HEK293 (cell line): ENCODE data around the gene FGD6.

Experiments
- GLI4 ChIP-seq: fragments of 450-650 bp; formaldehyde crosslinking; IDR thresholded peaks from 2 replicates; pipeline ENCODE4 v1.5.1; 2016; ENCODE audit warnings: missing biosample characterization, missing genetic modification characterization
- HOXA7 ChIP-seq: sonication (generic); formaldehyde crosslinking; IDR thresholded peaks from 2 replicates; pipeline ENCODE4 v1.8.1; 2022; ENCODE audit warnings: missing genetic modification reagents, borderline replicate concordance
- HOXD13 ChIP-seq: sonication (generic); formaldehyde crosslinking; IDR thresholded peaks from 2 replicates; pipeline ENCODE4 v1.8.0; 2022; ENCODE audit warnings: missing genetic modification reagents, borderline replicate concordance
- IKZF3 ChIP-seq: fragments of 450-650 bp; IDR thresholded peaks from 2 replicates; pipeline ENCODE4 v1.5.0; 2018; ENCODE audit warnings: missing biosample characterization, mild to moderate bottlenecking, missing genetic modification characterization, moderate library complexity
- SP7 ChIP-seq: fragments of 450-650 bp; formaldehyde crosslinking; IDR thresholded peaks from 2 replicates; pipeline ENCODE4 v1.5.1; 2016; ENCODE audit warnings: missing biosample characterization, missing genetic modification characterization
- WT1 ChIP-seq: fragments of 450-650 bp; formaldehyde crosslinking; IDR thresholded peaks from 2 replicates; pipeline ENCODE4 v1.5.1; 2016; ENCODE audit warnings: missing biosample characterization, missing genetic modification characterization
- YY2 ChIP-seq: fragments of 450-650 bp; formaldehyde crosslinking; IDR thresholded peaks from 2 replicates; pipeline ENCODE4 v1.5.1; 2016; ENCODE audit warnings: missing biosample characterization, missing genetic modification characterization
- ZFHX2 ChIP-seq: fragments of 450-650 bp; formaldehyde crosslinking; conservative IDR thresholded peaks from 2 replicates; pipeline ENCODE4 v1.5.1; 2016; ENCODE audit warnings: missing biosample characterization, missing genetic modification characterization
- ZFP37 ChIP-seq: fragments of 450-650 bp; formaldehyde crosslinking; IDR thresholded peaks from 2 replicates; pipeline ENCODE4 v1.5.1; 2016; ENCODE audit warnings: missing biosample characterization, missing genetic modification characterization
- ZNF184 ChIP-seq: fragments of 450-650 bp; IDR thresholded peaks from 2 replicates; pipeline ENCODE4 v1.5.1; 2018; ENCODE audit warnings: missing biosample characterization, mild to moderate bottlenecking, missing genetic modification characterization
- ZNF23 ChIP-seq: fragments of 450-650 bp; formaldehyde crosslinking; IDR thresholded peaks from 2 replicates; pipeline ENCODE4 v1.5.1; 2016; ENCODE audit warnings: missing biosample characterization, missing genetic modification characterization, borderline replicate concordance
- ZNF37A ChIP-seq: fragments of 450-650 bp; IDR thresholded peaks from 2 replicates; pipeline ENCODE4 v1.5.1; 2018; ENCODE audit warnings: missing biosample characterization, missing genetic modification characterization
- ZNF473 ChIP-seq: fragments of 450-650 bp; formaldehyde crosslinking; IDR thresholded peaks from 2 replicates; pipeline ENCODE4 v1.5.1; 2017; ENCODE audit warnings: missing biosample characterization, missing genetic modification characterization
- ZNF48 ChIP-seq: fragments of 450-650 bp; formaldehyde crosslinking; IDR thresholded peaks from 2 replicates; pipeline ENCODE4 v1.5.1; 2016; ENCODE audit warnings: missing biosample characterization, missing genetic modification characterization
- ZNF510 ChIP-seq: fragments of 450-650 bp; formaldehyde crosslinking; IDR thresholded peaks from 2 replicates; pipeline ENCODE4 v1.5.1; 2018; ENCODE audit warnings: mild to moderate bottlenecking, missing genetic modification characterization, missing biosample characterization; ENCODE audit not compliant: insufficient replicate concordance
- ZNF560 ChIP-seq: fragments of 450-650 bp; formaldehyde crosslinking; IDR thresholded peaks from 2 replicates; pipeline ENCODE4 v1.5.1; 2017; ENCODE audit warnings: missing biosample characterization, missing genetic modification characterization, borderline replicate concordance
- ZNF629 ChIP-seq: fragments of 450-650 bp; formaldehyde crosslinking; IDR thresholded peaks from 2 replicates; pipeline ENCODE4 v1.5.1; 2017; ENCODE audit warnings: missing biosample characterization, missing genetic modification characterization
- ZNF830 ChIP-seq: fragments of 450-650 bp; IDR thresholded peaks from 2 replicates; pipeline ENCODE4 v1.5.0; 2018; ENCODE audit warnings: missing biosample characterization, missing genetic modification characterization, low read depth, mild to moderate bottlenecking, moderate library complexity
- TF ChIP-seq, protein P1 (sequence below): fragments of 450-650 bp; formaldehyde crosslinking; IDR thresholded peaks from 2 replicates; pipeline ENCODE4 v1.5.1; 2017; ENCODE audit warnings: missing biosample characterization, missing genetic modification characterization
- TF ChIP-seq, protein P2 (sequence below): fragments of 450-650 bp; formaldehyde crosslinking; IDR thresholded peaks from 2 replicates; pipeline ENCODE4 v1.5.1; 2016; ENCODE audit warnings: missing biosample characterization, missing genetic modification characterization
- TF ChIP-seq, protein P3 (sequence below): fragments of 450-650 bp; formaldehyde crosslinking; IDR thresholded peaks from 2 replicates; pipeline ENCODE4 v1.5.1; 2016; ENCODE audit warnings: missing biosample characterization, missing genetic modification characterization
- TF ChIP-seq, protein P4 (sequence below): fragments of 450-650 bp; formaldehyde crosslinking; IDR thresholded peaks from 2 replicates; pipeline ENCODE4 v1.5.1; 2017; ENCODE audit warnings: missing biosample characterization, missing genetic modification characterization
- TF ChIP-seq, protein P5 (sequence below): fragments of 450-650 bp; IDR thresholded peaks from 2 replicates; pipeline ENCODE4 v1.5.1; 2018; ENCODE audit warnings: missing biosample characterization, mild to moderate bottlenecking, missing genetic modification characterization
- TF ChIP-seq, protein P6 (sequence below): fragments of 450-650 bp; formaldehyde crosslinking; IDR thresholded peaks from 2 replicates; pipeline ENCODE4 v1.5.1; 2016; ENCODE audit warnings: missing biosample characterization, missing genetic modification characterization, borderline replicate concordance

The FGD6 gene

DNA sequence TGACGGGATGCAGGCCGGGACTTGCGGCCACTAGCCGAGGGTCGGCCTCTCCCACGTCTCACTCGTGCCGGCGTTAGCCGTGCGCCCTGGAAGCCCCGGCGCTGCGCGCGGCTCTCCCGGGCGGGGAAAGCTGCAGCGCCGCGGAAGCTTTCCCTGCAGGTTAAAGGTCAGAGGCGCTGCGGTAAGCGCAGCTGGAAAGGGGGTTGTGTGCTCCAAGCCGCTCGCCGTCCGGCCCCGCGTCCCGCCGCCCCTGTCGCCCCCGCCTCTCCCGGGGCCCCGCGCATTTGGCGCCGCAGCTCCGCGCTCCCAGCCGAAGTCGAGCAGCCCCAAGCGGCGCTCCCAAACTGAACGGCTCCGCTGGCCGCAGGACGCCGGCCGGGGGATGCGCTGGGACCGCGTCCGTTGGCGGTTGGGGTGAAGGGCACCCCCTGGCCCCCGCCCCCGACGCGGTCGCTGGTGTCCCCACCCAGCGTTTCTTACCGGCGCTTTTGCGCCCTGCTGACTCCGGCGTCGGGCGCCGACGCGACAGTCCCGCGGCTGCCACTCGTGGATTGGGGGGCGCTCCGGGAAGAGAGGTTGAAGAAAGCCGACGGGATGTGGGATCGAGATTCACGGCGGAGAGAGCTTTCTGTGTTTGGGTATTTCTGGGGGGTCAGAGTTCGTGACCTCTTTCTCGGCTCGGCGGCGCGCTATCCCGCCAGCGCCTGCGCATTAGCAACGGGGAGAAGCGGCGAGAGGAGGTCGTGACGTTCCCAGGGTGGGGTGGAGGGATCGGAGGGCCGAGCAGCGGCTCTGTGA lies 144.2 kb downstream of the FGD6 start, which contains the start of gene NR2C1 (continued):
- TF ChIP-seq SP7 (tag by site-specific recombination) (peak; percentile 79), ZNF48 (tag by site-specific recombination) (no peak), ZNF37A (tag by site-specific recombination) (no peak), ZNF560 (tag by site-specific recombination) (no peak), ZNF830 (tag by site-specific recombination) (no peak), ZNF473 (tag by site-specific recombination) (no peak), ZFP37 (tag by site-specific recombination) (peak; percentile 65; the same call in 1 of the 2 replicates), ZNF23 (tag by site-specific recombination) (no peak), ZNF629 (tag by site-specific recombination) (peak; percentile 89), IKZF3 (tag by site-specific recombination) (no peak), WT1 (tag by site-specific recombination) (peak; percentile 29; the same call in 1 of the 2 replicates), ZNF510 (tag by site-specific recombination) (no peak), ZNF184 (tag by site-specific recombination) (no peak), HOXD13 (no peak), HOXA7 (no peak), ZFHX2 (tag by site-specific recombination) (peak; percentile 55), YY2 (tag by site-specific recombination) (peak; percentile 48; the same call in 1 of the 2 replicates), GLI4 (0 out of 2 replicates have a peak, but pooled peaks have one; percentile 58)
- TF ChIP-seq, protein P1, sequence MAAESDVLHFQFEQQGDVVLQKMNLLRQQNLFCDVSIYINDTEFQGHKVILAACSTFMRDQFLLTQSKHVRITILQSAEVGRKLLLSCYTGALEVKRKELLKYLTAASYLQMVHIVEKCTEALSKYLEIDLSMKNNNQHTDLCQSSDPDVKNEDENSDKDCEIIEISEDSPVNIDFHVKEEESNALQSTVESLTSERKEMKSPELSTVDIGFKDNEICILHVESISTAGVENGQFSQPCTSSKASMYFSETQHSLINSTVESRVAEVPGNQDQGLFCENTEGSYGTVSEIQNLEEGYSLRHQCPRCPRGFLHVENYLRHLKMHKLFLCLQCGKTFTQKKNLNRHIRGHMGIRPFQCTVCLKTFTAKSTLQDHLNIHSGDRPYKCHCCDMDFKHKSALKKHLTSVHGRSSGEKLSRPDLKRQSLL (tag by site-specific recombination): no peak
- TF ChIP-seq, protein P2, sequence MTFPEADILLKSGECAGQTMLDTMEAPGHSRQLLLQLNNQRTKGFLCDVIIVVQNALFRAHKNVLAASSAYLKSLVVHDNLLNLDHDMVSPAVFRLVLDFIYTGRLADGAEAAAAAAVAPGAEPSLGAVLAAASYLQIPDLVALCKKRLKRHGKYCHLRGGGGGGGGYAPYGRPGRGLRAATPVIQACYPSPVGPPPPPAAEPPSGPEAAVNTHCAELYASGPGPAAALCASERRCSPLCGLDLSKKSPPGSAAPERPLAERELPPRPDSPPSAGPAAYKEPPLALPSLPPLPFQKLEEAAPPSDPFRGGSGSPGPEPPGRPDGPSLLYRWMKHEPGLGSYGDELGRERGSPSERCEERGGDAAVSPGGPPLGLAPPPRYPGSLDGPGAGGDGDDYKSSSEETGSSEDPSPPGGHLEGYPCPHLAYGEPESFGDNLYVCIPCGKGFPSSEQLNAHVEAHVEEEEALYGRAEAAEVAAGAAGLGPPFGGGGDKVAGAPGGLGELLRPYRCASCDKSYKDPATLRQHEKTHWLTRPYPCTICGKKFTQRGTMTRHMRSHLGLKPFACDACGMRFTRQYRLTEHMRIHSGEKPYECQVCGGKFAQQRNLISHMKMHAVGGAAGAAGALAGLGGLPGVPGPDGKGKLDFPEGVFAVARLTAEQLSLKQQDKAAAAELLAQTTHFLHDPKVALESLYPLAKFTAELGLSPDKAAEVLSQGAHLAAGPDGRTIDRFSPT (tag by site-specific recombination): no peak
- TF ChIP-seq, protein P3, sequence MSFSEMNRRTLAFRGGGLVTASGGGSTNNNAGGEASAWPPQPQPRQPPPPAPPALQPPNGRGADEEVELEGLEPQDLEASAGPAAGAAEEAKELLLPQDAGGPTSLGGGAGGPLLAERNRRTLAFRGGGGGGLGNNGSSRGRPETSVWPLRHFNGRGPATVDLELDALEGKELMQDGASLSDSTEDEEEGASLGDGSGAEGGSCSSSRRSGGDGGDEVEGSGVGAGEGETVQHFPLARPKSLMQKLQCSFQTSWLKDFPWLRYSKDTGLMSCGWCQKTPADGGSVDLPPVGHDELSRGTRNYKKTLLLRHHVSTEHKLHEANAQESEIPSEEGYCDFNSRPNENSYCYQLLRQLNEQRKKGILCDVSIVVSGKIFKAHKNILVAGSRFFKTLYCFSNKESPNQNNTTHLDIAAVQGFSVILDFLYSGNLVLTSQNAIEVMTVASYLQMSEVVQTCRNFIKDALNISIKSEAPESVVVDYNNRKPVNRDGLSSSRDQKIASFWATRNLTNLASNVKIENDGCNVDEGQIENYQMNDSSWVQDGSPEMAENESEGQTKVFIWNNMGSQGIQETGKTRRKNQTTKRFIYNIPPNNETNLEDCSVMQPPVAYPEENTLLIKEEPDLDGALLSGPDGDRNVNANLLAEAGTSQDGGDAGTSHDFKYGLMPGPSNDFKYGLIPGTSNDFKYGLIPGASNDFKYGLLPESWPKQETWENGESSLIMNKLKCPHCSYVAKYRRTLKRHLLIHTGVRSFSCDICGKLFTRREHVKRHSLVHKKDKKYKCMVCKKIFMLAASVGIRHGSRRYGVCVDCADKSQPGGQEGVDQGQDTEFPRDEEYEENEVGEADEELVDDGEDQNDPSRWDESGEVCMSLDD: peak; percentile 91
- TF ChIP-seq, protein P4, sequence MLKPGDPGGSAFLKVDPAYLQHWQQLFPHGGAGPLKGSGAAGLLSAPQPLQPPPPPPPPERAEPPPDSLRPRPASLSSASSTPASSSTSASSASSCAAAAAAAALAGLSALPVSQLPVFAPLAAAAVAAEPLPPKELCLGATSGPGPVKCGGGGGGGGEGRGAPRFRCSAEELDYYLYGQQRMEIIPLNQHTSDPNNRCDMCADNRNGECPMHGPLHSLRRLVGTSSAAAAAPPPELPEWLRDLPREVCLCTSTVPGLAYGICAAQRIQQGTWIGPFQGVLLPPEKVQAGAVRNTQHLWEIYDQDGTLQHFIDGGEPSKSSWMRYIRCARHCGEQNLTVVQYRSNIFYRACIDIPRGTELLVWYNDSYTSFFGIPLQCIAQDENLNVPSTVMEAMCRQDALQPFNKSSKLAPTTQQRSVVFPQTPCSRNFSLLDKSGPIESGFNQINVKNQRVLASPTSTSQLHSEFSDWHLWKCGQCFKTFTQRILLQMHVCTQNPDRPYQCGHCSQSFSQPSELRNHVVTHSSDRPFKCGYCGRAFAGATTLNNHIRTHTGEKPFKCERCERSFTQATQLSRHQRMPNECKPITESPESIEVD (tag by site-specific recombination): no peak
- TF ChIP-seq, protein P5, sequence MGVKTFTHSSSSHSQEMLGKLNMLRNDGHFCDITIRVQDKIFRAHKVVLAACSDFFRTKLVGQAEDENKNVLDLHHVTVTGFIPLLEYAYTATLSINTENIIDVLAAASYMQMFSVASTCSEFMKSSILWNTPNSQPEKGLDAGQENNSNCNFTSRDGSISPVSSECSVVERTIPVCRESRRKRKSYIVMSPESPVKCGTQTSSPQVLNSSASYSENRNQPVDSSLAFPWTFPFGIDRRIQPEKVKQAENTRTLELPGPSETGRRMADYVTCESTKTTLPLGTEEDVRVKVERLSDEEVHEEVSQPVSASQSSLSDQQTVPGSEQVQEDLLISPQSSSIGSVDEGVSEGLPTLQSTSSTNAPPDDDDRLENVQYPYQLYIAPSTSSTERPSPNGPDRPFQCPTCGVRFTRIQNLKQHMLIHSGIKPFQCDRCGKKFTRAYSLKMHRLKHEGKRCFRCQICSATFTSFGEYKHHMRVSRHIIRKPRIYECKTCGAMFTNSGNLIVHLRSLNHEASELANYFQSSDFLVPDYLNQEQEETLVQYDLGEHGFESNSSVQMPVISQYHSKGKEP (tag by site-specific recombination): no peak
- TF ChIP-seq, protein P6, sequence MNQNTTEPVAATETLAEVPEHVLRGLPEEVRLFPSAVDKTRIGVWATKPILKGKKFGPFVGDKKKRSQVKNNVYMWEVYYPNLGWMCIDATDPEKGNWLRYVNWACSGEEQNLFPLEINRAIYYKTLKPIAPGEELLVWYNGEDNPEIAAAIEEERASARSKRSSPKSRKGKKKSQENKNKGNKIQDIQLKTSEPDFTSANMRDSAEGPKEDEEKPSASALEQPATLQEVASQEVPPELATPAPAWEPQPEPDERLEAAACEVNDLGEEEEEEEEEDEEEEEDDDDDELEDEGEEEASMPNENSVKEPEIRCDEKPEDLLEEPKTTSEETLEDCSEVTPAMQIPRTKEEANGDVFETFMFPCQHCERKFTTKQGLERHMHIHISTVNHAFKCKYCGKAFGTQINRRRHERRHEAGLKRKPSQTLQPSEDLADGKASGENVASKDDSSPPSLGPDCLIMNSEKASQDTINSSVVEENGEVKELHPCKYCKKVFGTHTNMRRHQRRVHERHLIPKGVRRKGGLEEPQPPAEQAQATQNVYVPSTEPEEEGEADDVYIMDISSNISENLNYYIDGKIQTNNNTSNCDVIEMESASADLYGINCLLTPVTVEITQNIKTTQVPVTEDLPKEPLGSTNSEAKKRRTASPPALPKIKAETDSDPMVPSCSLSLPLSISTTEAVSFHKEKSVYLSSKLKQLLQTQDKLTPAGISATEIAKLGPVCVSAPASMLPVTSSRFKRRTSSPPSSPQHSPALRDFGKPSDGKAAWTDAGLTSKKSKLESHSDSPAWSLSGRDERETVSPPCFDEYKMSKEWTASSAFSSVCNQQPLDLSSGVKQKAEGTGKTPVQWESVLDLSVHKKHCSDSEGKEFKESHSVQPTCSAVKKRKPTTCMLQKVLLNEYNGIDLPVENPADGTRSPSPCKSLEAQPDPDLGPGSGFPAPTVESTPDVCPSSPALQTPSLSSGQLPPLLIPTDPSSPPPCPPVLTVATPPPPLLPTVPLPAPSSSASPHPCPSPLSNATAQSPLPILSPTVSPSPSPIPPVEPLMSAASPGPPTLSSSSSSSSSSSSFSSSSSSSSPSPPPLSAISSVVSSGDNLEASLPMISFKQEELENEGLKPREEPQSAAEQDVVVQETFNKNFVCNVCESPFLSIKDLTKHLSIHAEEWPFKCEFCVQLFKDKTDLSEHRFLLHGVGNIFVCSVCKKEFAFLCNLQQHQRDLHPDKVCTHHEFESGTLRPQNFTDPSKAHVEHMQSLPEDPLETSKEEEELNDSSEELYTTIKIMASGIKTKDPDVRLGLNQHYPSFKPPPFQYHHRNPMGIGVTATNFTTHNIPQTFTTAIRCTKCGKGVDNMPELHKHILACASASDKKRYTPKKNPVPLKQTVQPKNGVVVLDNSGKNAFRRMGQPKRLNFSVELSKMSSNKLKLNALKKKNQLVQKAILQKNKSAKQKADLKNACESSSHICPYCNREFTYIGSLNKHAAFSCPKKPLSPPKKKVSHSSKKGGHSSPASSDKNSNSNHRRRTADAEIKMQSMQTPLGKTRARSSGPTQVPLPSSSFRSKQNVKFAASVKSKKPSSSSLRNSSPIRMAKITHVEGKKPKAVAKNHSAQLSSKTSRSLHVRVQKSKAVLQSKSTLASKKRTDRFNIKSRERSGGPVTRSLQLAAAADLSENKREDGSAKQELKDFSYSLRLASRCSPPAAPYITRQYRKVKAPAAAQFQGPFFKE: no peak
